GF-D8 (cell line): ENCODE results near the gene CBS.
"Not testable (repeated sequence)": the region's sequence is repeated elsewhere in the genome, so short reads cannot be mapped to it uniquely, and the experiment has no call there.

Experiments
- DNase-seq: peaks from one replicate; lab custom pipeline; 2025; lab: John Stamatoyannopoulos, UW

The CBS gene

GRCh38 chr21:43068065-43068464 is 7.6 kb downstream of the CBS start:
- not testable (repeated sequence) for DNase-seq

GRCh38 chr21:43066690-43067089 is 8.9 kb downstream of the CBS start:
- not testable (repeated sequence) for DNase-seq

DNA sequence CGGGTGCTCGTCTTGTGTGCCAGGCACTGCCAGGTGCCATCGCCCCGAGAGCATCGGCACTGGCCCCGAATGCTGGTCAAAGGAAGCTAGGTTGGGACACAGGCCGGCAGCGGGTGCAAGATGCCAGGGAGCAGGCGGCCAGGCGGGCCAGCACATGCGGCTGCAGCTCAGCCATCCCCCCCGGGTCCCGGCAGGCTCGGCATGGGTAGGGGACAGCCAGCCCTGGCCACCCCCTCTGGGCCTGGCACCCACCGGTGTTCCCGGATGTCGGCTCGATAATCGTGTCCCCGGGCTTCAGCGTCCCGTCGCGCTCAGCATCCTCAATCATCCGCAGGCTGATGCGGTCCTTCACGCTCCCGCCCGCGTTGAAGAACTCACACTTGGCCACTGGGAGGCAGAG is 9.6 kb downstream of the CBS start:
- not testable (repeated sequence) for DNase-seq

GRCh38 chr21:43064265-43064917 is 11.2 kb downstream of the CBS start:
- DNase-seq, result not testable (repeated sequence)

DNA sequence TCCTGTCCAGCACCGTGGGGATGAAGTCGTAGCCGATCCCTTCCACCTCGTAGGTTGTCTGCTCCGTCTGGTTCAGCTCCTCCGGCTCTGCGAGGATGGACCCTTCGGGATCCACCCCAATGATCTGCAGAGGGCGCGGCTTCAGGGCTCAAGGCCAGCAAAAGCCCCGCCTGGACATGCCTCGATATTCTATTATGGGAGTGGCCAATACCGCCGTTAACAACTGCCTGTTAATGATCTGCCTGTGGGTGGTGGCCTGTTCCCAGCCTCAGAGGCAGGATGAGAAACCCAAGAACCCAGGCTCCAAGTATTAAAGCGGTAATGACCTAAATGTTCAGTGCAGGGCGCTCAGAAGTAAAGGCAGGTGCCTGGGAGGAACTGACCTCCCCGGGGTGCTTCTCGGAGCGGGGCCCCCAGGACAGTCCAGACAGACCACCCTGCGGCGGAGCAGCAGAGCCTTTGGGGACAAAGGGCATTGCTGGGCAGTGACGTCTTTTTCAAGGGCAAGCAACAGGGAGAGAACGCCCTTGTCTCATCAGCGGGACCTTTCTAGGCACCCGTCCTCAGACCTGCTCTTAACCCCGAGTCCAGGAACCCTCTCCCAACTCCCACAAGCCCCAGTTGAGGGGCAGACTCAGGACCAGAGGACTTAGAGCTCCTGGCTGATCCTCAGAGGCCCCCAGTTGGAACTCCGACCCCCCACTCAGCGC is 12.5 kb downstream of the CBS start:
- not testable (repeated sequence) for DNase-seq

GRCh38 chr21:43053112-43053511 is 22.5 kb downstream of the CBS start:
- DNase-seq, result not testable (repeated sequence)

DNA sequence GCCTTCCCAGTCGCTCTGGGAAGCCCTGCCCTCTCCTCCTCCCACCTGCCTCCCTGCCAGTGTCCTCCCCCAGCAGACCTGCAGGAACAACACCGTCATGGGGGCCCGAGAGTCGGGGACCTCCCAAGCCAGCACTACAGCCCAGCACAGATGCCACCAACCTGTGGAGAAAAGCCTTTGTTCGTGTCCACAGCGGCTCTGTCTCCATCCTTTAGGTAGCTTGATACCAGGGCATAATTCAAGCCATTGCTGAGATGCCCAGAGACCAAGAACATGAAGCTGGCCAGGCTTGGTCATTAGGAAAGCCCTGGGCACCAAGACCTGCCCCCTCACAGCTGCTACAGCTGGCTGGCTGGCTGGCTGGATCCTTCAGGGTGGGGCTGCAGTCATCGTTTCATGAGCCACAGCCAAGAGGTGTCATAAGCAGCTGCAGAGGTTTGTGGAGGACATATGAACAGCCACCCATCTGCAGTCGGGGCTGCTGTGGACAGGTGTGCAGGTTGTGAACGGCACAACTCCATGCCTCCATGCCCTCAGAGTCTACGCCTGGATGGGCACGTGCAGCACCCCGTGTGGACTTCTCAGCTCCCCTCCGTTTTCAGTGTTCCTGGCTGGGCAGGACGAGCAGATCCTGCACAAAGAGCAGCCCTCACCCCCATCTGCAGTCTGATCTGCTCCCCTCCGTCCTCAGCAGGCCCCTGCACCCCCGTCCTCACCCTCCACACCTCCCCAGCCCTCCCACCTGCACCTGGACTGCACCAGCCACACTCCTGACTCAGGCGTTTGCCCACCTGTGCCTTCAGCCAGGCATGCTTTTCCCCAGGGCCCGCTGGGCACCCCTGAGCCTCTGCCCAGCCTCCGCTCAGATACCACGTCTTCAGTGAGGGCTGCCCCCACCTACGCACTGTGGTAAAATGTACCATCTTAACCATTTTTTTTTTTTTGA is 29.5 kb downstream of the CBS start:
- DNase-seq, result not testable (repeated sequence)

GRCh38 chr21:43045165-43045875 is 30.3 kb downstream of the CBS start:
- not testable (repeated sequence) for DNase-seq

DNA sequence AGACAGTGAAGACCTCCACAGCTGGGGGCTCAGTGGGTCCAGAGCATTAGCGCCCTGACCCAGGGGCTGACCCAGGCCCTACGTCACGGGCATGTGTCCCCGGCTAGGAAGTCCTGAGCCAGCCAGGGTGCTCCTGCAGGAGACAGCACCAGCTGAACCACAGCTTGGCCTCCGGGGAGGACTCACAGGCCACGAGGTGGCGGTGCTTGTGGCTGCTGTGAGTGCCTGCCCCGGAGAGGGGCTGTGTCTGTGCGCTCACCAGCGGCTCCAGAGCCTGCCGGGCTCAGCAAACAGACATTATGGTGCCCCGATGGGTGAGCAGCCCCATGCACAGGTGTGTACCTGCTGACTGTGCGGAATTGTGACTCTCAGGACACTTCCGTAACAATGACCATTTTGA is 31.1 kb downstream of the CBS start:
- DNase-seq, result not testable (repeated sequence)

DNA sequence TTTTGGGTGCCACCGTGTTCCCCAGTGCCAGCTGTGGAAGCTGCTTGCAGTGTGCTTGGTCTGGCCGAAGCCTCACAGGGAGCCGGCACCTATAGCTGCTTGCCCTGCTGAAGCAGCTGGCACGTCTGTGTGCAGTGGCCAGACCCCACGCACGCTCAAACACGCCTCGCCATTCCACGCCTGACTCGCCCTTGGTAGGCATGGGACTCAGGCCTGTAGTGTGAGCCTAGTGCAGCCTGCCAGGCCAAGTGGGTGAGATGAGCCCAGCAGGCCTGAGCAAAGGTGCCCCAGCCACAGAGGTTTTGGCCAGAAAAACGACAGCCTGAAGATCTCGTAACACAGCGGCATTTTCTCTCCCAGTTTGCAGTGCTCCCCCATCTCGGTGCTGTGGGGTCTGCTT is 32.3 kb downstream of the CBS start:
- DNase-seq, result not testable (repeated sequence)

DNA sequence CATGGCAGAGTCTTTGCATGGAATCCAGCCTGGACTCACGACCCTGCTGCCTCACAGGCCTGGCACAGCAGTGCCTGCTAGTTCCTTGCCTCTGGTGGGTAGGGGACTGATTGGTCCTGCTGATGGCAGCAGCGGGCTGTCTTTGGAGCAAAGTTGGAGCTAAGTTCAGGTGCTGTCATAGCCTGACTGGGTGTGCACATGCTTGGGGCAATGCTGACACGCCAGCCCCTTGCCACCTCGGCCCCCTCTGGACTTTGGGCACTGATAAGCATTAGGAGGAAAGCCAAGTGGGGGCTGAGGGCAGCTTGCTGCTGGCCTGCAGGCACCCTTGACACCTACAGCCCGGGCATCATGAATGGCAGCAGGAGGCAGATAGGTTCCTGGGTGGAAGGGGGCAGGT is 33.5 kb downstream of the CBS start:
- DNase-seq, result not testable (repeated sequence)

GRCh38 chr21:43038659-43039044 is 37.0 kb downstream of the CBS start:
- not testable (repeated sequence) for DNase-seq

DNA sequence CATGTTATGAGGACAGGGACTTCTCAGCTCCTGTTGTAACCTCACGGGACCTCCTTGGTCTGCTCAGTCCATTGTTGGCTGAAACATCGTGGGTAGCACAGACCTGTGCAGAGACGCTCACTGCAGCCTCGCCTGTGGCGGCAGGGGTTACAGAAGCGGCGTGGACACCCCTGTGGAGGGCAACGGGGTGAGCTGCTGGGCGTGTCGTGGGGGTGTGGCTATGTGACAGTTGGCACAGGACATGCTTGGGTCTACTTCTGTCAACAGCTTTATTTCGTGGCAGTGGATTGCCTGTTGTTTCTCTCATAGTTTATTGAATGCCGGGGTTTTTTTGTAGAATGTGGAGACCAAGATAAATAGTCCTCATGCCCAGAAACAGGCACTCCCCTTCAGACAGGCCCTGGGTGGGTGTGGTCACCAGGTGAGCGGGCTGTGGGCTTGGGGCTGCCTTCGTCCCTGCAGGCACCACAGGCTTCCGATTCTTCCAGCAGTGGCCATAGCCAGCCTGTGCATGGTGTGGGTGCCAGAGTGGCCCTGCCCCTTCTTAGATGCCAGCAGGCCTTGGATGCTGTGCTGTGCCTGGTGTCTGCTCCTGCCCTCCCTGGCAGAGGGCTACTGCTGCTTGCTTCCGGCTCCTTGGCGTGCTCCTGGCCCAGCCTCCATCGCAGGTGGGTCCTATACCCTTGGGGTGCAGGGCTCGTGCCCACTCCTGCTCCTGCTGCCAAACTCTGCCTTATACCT is 37.5 kb downstream of the CBS start:
- DNase-seq, result not testable (repeated sequence)

DNA sequence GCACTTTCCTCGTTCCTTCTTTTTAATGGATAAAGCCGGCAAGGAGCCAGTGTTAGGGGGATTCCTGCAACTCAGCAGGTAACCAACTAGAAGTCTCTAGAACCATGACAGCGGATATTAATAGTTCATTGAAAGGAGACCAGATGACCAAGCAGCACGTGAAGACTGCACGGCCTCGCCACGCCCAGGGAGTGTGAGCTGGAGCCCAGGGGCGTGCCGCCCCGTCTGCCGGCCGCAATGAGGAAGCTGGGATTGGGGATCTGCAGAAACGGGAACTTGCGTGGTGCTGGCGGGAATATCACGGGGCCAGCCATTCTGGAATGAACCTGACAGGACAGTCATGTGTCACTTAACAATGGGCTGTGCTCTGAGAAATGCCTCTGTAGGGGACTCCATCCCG is 38.7 kb downstream of the CBS start:
- DNase-seq, result not testable (repeated sequence)

DNA sequence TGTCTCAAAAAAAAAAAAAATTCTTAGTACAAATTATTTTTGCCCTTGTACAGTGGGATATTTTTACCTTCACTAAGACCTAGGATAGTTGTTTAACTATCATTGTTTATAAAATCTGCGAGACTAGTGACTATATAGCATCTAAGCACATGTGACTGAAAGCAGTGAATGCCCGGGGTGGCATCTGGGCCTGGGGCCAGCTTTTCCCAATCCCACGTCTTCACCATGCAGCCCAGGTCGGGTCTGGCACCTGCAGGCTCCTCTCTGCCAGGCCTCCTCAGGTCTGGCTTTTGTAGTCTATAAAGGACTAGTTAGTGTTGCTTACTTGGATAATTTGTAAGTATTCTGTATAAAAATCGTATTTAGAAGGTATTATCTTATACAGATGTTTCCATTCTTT is 40.8 kb downstream of the CBS start:
- DNase-seq, result no peak

DNA sequence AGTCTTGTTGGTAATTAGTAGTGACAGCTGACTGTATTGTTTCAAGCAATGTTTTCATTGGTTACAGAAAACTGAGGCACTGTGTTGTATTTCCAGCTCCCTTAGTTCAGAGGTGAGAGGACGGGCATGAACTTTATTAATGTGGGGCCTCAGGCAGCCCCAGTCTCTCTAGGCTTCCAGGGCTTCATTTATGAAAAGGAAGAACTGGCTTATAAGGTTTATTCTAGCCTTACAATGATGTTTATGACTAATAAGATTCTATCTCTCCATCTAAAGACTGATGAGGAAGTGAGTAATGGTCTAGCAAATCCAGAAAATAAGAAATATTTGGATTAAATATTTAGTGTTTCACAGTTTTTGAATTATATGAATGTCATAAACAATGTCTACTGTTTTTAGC is 41.5 kb downstream of the CBS start:
- DNase-seq, result no peak

GRCh38 chr21:43031121-43031619 is 44.5 kb downstream of the CBS start:
- no peak for DNase-seq

DNA sequence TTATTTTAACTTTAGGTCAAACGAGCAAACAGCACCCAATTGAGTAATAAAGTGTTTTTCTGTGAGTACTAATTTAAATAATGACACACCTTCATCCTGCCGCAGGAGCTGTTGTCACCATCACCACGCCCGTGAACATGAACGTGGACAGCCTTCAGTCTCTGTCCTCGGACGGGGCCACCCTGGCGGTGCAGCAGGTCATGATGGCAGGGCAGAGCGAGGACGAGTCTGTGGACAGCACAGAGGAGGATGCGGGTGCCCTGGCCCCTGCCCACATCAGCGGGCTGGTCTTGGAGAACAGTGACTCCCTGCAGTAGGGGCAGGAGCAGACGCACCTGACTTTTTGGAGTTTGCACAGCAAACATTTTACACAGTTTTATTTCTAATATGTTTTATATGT is 45.9 kb downstream of the CBS start:
- DNase-seq, result no peak

DNA sequence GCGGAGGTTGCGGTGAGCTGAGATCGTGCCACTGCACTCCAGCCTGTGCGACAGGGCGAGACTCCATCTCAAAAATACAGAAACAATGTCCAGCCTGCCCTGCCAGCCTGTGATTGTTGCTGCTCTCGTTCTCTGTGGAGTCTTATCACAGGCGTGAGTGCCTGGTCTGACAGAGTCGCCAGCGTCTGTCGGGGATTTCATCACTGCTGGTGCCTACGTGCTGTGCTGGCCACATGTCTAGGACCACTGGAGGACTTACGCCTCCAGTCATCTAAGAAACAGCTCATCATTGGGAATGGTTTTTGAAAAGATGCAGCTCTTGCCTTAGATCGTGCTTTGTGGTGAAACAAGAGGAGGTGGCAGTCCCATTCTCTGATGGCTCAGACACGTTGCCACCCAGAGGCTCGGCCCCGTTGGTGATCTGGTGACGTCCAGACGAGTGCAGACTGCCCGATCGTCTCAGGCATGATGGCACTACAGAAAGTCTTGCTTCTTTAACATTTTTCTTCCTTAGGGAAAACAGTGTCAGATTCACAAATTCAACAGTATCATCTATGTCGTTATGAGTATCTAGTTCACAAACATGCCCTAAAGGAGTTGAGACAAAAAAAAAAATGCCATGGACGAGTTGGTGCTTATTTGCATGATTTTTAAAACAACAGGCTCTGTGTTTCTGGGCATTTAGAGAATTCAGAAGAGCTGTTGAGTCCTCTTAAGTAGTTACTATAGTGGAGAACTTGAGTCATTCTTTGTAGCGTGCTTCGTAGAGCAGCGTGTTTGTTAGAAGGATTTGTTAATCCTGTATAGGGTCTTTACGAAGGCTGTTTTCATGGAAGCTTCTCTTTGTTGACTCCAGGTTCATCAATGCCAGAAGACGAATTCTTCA is 47.5 kb downstream of the CBS start:
- no peak for DNase-seq

GRCh38 chr21:43025636-43026180 is 49.9 kb downstream of the CBS start:
- no peak for DNase-seq
